ENCODE results near the gene PHEX. TPM values are rescaled to one million over a fixed set of nuclear protein-coding genes. Genes with fewer than 3 reads are reported as not detected.

PHEX gene
- total RNA-seq, 4 donors from 2014 or later: 0.05 TPM; not detected in 3

DNA sequence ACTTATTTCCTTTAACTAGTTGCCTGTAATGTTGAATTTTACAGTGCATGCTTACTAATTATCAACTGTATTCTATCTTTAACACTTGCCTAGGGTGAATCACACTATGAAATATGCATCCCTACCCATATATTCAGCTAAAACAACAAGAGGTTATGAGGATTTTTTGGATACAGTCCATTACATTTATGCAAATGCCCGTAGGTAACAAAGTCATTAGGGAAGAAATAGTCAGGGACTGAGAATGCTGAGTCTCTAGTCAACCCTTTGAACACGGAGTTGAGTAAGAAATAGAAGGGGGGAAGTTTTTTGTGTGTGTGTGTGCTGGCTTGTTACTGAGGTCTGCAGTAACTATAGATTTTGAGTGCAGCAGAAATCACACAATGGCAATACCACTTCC, 214.5 kb downstream of the PHEX start:
- no peak overlapping the region for H3K27ac ChIP-seq
- H3K4me1 ChIP-seq: no peaks in the 10 kb centered on the region
- H3K27me3 ChIP-seq: no peaks in the 10 kb centered on the region
- in situ Hi-C loops (cut with MboI; ENCODE audit: low sequenced_read_pairs in 4 of 4): no loop called here
- DNase-seq (no peak), ATAC-seq (no peak)
- H3K36me3 ChIP-seq: no peaks in the 10 kb centered on the region
- no peak for TF ChIP-seq CTCF (IDR thresholded peaks at IDR 0.05 in 4 of 5, conservative IDR thresholded peaks at IDR 0.05 in 1 of 5)
- TF ChIP-seq POLR2A (IDR thresholded peaks at IDR 0.05): no peak
- no peaks in the 10 kb centered on the region for H3K9me3 ChIP-seq
- H3K4me3 ChIP-seq: no peak overlapping the region
- intact Hi-C loops (cut with DNase I; ENCODE audit: low total_unique reads): no loop called here

- TF ChIP-seq CTCF (IDR thresholded peaks at IDR 0.05 in 4 of 5, conservative IDR thresholded peaks at IDR 0.05 in 1 of 5): no peak
- TF ChIP-seq POLR2A (IDR thresholded peaks at IDR 0.05): no peak
- Histone ChIP-seq H3K9me3 (no peaks in the 10 kb centered on the region), H3K27me3 (no peaks in the 10 kb centered on the region), H3K4me3 (no peak overlapping the region), H3K27ac (no peak overlapping the region), H3K36me3 (no peaks in the 10 kb centered on the region), H3K4me1 (no peaks in the 10 kb centered on the region)
- DNase-seq (no peak), ATAC-seq (no peak)
- intact Hi-C loops (cut with DNase I; ENCODE audit: low total_unique reads) (no loop called here), in situ Hi-C loops (cut with MboI; ENCODE audit: low sequenced_read_pairs in 4 of 4) (no loop called here)
Observed at GRCh38 chrX:22247169-22247568, 215.0 kb downstream of the PHEX start.

GRCh38 chrX:22248401-22248800, 216.3 kb downstream of the PHEX start:
- TF ChIP-seq CTCF (IDR thresholded peaks at IDR 0.05 in 4 of 5, conservative IDR thresholded peaks at IDR 0.05 in 1 of 5) (no peak), POLR2A (IDR thresholded peaks at IDR 0.05) (no peak)
- in situ Hi-C loops (cut with MboI; ENCODE audit: low sequenced_read_pairs in 4 of 4): no loop called here
- intact Hi-C loops (cut with DNase I; ENCODE audit: low total_unique reads): no loop called here
- Histone ChIP-seq H3K27me3 (no peaks in the 10 kb centered on the region), H3K4me3 (no peak overlapping the region), H3K36me3 (no peaks in the 10 kb centered on the region), H3K27ac (no peak overlapping the region), H3K9me3 (no peaks in the 10 kb centered on the region), H3K4me1 (no peaks in the 10 kb centered on the region)
- no peak for ATAC-seq
- no peak for DNase-seq

DNA sequence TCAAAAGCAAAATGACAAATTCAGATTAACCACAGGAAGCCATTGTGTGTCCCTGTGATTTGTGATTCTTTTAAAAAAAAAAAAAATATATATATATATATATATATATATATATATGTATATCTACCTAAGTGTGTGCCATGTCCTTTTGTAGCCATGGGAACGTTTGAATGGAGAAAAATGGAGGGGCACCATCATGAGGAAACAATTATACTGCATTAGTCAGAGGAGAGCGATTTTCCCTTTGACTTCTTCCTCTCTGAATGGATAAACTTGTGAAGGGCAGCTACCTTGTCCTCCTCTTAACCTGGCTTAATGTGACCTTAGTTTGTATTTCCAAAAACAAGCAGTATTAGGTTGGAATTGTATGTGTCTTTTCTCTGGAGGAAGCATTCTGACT, 217.2 kb downstream of the PHEX start:
- Histone ChIP-seq H3K4me3 (no peak overlapping the region), H3K27ac (no peak overlapping the region), H3K9me3 (no peaks in the 10 kb centered on the region), H3K4me1 (no peaks in the 10 kb centered on the region), H3K27me3 (no peaks in the 10 kb centered on the region), H3K36me3 (no peaks in the 10 kb centered on the region)
- DNase-seq (no peak), ATAC-seq (no peak)
- in situ Hi-C loops (cut with MboI; ENCODE audit: low sequenced_read_pairs in 4 of 4) (no loop called here), intact Hi-C loops (cut with DNase I; ENCODE audit: low total_unique reads) (no loop called here)
- TF ChIP-seq CTCF (IDR thresholded peaks at IDR 0.05 in 4 of 5, conservative IDR thresholded peaks at IDR 0.05 in 1 of 5) (no peak), POLR2A (IDR thresholded peaks at IDR 0.05) (no peak)

DNA sequence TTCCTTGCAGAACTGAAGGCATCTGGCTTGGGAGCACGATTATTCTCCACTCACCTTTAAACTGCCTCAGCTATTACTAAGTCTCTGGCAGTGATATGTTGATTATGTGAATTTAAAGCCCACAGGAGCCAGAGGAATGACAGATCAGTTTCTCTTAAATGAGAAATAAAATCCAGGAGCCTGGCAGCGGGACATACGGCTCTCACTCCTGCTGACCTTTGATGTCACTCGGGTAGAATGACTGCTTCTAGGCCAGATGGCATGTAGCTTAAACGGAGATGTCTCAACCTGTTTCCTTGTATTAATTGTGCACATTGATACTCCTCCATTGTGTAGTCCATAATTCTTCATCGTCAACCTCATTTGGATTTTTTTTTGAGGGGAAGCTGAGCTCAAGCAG, 236.6 kb downstream of the PHEX start:
- in situ Hi-C loops (cut with MboI; ENCODE audit: low sequenced_read_pairs in 4 of 4): no loop called here
- H3K9me3 ChIP-seq: no peaks in the 10 kb centered on the region

More for the DNA sequence above, 236.6 kb downstream of the PHEX start:
- no peaks in the 10 kb centered on the region for H3K27me3 ChIP-seq
- ATAC-seq (no peak), DNase-seq (no peak)
- no peak overlapping the region for H3K4me3 ChIP-seq
- intact Hi-C loops (cut with DNase I; ENCODE audit: low total_unique reads): no loop called here
- no peak overlapping the region for H3K27ac ChIP-seq
- TF ChIP-seq CTCF (IDR thresholded peaks at IDR 0.05 in 4 of 5, conservative IDR thresholded peaks at IDR 0.05 in 1 of 5) (no peak), POLR2A (IDR thresholded peaks at IDR 0.05) (no peak)
- H3K4me1 ChIP-seq: no peaks in the 10 kb centered on the region
- no peaks in the 10 kb centered on the region for H3K36me3 ChIP-seq

All from gastrocnemius medialis (tissue), 4 donors.